GM21619 (cell line): ENCODE measurements around the gene TCP10L.
"Not testable (repeated sequence)": the region's sequence is repeated elsewhere in the genome, so short reads cannot be mapped to it uniquely, and the experiment has no call there.

Source experiments
- ATAC-seq: cut with Tn5 transposase; IDR thresholded peaks from one replicate; pipeline ENCODE4 v1.9.1; 2021; ENCODE audit not compliant: unreplicated experiment

Gene TCP10L, protein sequence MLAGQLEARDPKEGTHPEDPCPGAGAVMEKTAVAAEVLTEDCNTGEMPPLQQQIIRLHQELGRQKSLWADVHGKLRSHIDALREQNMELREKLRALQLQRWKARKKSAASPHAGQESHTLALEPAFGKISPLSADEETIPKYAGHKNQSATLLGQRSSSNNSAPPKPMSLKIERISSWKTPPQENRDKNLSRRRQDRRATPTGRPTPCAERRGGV

GRCh38 chr21:32585042-32585710 lies at the start of gene TCP10L:
TCP10L (minus strand) TSS chr21:32585523; CDS start chr21:32584304, 1,219 bp downstream.
- no peak for ATAC-seq

DNA sequence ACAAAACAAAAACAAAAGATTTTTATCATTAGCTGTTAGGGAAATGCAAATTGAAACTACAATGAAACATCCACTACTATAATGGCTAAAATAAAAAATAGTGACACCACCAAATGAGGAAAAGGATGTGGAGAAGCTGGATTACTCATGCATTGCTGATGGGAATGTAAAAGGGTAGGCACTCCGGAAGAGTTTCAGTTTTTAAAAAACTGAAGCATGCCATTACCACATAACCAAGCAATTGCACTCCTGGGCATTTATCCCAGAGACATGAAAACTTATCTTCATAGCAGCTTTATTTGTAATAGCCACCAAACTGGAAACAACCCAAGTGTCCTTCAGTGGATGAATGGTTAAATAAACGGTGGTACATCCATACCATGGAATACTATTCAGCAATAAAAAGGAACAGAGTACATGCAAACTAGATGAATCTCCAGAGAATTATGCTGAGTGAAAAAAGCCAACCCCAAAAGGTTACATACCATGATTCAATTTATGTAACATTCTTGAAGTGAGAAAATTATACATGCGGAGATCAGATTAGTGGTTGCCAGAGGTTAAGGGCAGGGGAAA lies 41.4 kb upstream of the TCP10L start:
- ATAC-seq = no peak

- ATAC-seq = not testable (repeated sequence)
Measured at GRCh38 chr21:32618218-32618617, 32.9 kb upstream of the TCP10L start.

DNA sequence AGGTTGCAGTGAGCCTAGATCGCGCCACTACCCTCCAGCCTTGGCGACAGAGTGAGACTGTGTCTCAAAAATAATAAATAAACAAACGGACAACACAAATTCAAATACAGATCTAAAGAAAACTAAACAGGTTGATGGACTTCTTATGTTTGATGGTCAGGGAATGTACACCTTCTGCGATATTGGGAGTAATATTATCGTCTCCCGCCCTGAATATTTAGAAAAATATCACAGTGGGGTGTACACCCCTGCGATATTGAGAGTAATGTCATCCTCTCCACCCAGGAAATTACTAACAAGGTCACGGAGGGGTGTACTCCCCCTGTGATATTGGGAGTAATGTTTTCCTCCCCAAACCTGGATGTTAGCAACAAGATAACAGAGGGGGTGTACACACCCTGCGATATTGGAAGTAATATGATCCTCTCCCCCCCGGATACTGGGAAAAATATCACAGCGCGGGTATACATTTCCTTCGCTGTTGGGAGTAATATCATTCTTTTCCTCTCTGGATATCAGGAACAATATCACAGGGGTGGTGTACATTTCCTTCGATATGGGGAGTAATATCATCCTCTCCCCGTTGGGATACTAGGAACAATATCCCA lies 28.2 kb upstream of the TCP10L start:
- no peak for ATAC-seq

GRCh38 chr21:32612999-32613337 lies 27.6 kb upstream of the TCP10L start:
- ATAC-seq = no peak

DNA sequence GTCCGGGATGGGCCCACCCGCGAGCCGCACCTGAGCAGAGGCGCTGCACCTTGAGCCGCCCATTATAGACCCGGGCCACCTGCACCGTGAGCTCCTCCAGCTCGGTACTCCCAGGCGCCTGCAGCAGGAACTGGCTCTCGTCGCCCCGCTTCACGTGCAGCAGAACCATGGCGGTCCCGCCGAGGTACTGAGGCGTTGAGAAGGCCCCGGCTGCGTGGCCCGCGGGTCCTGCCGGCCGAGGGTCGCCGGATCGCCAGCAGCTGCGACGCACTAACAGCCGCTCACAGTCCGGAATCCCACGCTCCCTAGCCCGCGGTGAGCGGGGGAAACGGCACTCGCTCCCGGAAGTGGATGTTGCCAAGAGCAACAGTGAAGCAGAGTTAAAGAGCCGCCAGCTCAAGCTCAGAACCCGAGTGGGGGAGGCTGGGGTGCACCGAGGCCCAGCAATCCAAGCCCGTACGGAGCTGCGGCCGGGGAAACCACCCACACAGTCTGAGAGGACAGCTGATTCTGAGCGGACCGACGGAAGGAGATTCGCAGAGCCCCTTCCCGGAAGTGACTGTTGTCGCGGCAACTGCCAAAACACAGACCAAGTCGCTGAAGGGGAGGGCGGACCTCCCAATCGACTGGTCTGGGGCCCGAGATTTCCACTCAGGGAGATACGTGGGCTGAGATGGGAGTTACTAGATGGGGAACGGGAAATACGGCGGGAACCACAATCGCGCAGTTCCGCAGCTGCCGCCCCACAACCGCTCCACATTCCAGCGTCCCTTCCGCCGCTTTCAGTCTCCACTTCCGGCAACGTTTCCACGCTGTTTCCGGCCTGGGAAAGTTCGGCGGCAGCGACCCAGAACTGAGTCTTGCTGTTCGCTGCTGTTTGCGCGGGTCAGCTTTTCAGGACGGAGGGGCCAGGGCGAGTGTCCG lies 27.0 kb upstream of the TCP10L start, which contains the start of gene CFAP298:
TSS of gene CFAP298 (minus strand) at position 303 of the 924 bp plus-strand sequence. CDS start at position 169, 134 bp downstream.
- peak; percentile 91 for ATAC-seq

DNA sequence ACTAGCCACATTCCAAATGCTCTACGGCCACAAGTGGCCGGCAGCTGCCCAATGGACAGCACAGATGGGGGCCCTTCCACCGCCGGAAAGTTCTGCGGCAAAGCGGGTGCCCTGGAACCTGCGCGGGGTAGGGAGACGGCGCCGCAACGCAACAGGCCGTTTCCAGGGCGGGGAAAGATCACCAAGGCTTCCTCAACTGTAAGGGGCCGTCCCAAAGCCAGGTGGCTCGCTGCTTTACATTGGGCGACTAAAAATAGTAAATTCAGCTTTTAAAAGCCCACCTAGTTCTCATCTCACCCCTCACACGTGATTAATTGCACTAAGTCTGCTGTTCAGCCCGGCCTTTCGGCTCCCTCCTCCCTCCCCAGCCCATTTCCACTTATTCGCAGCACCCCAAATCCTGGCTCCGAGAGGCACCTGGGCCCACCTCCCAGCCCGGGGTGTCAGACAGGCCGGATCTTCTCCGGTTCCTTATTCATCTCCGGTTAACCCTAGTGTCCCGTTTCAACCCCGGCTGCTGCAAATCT lies 26.2 kb upstream of the TCP10L start:
- no peak for ATAC-seq

GRCh38 chr21:32610940-32611339 lies 25.6 kb upstream of the TCP10L start:
- ATAC-seq = not testable (repeated sequence)

- ATAC-seq = no peak
Measured at GRCh38 chr21:32608851-32609250, 23.5 kb upstream of the TCP10L start.

DNA sequence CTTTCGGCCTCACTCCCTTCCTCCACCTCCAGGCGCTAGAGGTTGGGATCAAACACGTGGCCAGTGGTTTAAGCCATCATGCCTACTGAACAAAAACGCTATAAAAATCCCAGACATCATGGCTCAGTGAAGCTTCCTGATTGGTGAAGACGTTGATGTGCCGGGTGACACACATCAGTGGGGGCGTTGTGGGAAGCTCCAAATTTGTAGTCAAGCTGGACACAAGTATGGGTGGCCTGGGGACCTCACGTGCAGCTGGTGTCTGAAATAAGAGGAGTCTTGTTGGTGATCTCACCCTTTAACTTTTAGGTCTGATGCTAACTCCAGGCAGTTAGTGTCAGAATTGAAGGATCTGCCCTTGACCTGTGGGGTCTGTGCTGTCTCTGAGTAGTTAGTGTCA lies 20.1 kb upstream of the TCP10L start:
- ATAC-seq = no peak

DNA sequence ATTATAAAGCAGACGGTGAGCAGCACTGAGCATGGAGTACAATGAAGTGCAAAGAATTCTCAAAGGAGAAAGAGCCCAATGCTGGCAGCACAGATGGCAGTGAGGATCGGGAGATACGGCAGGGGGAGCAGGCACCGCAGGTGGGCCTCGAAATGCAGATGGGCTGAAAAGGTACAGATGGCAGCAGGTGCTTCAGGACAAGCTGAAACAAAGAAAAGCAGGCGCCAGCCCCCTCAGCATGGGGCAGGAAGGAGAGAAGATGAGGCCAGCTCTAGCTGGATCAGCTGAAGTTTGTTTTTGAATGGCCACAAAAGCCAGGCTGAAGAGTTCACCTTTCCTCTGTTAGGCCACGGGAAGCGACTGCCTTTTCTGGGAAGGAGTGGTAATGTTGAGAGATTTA lies 19.1 kb upstream of the TCP10L start:
- no peak for ATAC-seq

GRCh38 chr21:32603131-32603530 lies 17.8 kb upstream of the TCP10L start:
- ATAC-seq = no peak

DNA sequence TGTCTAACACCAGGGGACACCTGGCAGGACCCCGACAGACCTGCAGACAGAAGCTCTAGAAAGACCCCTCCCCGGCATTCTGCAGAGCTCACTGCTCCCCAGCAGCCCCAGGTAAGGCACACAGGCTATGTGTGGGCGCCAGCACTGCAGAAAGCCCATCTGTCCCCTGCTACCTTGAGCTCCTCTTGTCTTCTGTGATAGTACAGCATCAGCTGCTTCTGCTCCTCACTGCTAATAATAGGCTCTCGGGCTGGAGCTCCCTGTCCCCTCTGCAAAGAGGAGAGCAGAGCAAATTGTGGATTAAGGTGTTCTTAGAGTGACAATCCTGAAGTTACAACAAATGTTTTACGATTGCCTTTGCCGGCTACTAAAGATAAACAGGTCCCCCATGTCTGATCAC lies 16.8 kb upstream of the TCP10L start:
- ATAC-seq = no peak

DNA sequence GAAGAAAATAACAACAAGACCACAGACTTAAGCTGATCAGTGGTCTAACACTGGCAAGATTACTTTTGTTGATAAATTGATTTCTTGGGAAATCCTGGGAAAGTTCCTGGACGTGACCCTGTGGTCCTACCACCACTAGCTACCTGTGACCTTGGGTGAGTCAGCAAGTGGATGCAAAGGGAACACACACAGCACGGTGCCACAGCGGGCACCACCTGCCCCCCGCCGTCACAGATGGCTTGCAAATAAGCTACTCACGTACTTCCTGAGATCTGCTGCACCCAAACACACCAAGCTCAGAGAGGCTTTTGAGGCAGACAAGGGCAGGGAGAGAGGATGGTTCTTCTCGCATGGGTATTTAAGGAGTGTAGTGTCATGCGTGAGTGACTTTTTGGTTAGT lies 14.2 kb upstream of the TCP10L start:
- no peak for ATAC-seq

- no peak for ATAC-seq
Measured at GRCh38 chr21:32599091-32599490, 13.8 kb upstream of the TCP10L start.

DNA sequence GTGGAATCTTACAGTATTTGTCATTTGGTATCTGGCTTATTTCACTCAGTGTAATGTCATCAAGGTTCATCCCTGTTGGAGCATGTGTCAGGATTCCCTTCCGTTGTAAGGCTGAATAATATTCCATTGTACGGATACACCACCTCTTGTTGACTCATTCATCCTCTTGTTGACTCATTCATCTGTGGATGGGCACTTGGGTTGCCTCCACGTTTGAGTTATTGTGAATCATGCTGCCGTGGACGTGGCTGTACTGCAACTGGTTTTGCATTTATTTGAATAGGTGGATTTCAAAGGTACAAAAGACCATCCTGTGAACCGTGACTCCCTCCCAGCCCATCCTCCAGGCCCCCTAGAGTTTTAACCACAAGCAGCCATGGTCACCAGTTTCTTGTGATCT lies 11.9 kb upstream of the TCP10L start:
- no peak for ATAC-seq

- no peak for ATAC-seq
Measured at GRCh38 chr21:32595431-32595830, 10.1 kb upstream of the TCP10L start.

DNA sequence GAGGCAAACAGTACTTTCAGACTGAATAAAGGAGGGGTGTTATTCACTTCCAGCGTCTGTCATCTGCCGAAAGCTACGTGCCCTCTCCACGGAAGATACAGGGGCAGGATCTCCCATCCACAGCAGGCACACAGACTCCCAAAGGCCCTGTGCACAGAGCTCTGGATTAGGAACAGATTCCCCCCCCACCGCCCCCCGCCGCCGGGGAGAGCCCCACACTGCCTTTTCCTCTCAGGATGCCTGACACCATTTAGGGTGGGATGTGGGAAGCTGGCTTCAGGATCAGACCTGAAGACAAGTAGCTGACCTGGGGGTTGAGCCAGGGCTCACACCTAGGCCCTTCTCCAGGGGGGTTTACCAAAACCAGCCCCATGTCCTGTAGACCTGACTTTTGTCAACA lies 8.4 kb upstream of the TCP10L start:
- ATAC-seq = no peak

DNA sequence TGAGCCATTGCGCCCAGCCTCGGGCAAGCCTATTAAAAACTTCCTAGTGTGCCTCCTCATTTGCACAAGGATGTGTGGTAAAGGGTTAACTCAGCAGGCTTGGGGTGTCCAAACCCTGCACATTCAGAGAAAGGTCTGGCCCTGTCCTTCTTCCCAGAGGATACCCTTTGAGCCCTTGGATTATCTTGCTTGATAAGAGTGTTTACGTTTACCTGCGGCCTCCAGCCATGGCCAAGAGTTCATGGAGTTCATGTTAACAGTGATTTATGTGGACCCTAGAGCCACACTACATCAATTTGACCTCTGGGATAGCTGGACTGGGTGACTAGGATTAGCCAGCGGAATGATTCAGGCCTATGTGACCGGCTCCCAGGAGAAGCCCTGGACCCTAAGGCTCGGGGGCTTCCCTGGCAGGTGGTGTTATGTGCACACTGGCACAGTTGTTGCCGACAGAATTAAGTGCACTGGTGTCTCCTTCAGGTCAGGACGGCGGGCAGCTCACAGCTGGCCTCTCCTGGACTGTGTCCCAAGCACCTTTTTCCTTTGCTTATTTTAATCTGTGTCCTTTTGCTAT lies 7.7 kb upstream of the TCP10L start:
- ATAC-seq = no peak

GRCh38 chr21:32590130-32590529 lies 4.8 kb upstream of the TCP10L start:
- no peak for ATAC-seq
